Measurements from ENCODE around the gene FAM98C. TPM values are rescaled to one million over a fixed set of nuclear protein-coding genes. Genes with fewer than 3 reads are reported as not detected.
A peak's percentile ranks its signal among the peaks of the same experiment; 100 is the strongest.
"Not testable (repeated sequence)": the region's sequence is repeated elsewhere in the genome, so short reads cannot be mapped to it uniquely, and the experiment has no call there.

FAM98C gene
- polyA plus RNA-seq (2014; cell fraction: cytosol; rRNA removed) = 7.1 and 13.8 TPM in 2 replicates
- 27.4 and 41.2 TPM in 2 replicates for polyA plus RNA-seq (2014; cell fraction: nucleus; rRNA removed)

- DNase-seq (ENCODE audit: low spot score) = peak; percentile 95
Observed at GRCh38 chr19:38402967-38403674, at the start of gene FAM98C. Gene FAM98C, plus strand, starts transcription at chr19:38403093. Its CDS starts 61 bp downstream, at chr19:38403154.

DNA sequence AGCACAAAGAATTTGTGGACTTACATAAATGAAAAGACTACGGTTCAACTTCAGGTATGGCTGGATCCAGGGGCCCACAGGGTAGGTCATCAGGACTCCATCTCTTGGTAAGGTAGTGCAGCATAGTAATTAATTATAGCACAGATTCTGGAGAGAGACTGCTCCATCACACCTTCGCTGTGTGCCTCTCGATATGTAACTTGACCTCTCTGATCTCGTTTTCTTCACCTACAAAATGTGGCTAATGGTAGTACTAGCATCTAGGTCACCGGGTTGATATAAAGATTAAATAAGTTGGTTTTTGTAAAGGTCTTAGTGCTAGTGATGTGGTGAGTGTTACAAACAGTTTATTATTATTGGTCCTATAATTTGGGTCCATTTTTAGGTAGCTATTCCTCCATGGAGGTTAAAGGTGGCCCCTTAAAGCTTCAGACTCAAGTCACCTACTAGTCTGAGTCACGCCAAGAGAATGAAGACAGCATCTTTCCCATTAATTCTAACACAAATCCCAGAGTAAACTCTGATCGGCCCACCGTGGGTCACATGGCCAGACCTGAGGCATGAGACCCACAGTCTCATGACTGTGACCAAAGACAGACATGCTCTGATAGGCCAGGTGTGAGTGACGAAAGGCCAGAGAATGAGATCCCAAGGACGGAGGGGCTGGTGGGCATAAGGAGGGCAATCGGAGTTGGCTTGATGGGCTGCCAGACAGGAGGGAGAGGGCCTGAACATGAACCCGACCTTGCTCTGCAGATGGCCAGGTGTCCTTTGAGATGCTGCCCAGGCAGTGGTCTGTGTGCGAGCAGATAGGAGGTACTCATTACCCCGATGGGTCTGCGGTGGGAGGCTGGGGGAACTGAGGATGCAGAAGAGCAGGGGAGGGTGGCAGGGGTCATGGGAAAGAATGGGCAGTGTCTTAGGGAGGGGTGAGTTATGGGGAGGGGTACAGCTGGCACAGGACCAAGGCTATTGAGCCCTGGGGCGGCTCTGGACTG is 46.9 kb upstream of the FAM98C start:
- DNase-seq (ENCODE audit: low spot score) = no peak

GRCh38 chr19:38358071-38358470 is 44.8 kb upstream of the FAM98C start:
- DNase-seq (ENCODE audit: low spot score) = no peak

DNA sequence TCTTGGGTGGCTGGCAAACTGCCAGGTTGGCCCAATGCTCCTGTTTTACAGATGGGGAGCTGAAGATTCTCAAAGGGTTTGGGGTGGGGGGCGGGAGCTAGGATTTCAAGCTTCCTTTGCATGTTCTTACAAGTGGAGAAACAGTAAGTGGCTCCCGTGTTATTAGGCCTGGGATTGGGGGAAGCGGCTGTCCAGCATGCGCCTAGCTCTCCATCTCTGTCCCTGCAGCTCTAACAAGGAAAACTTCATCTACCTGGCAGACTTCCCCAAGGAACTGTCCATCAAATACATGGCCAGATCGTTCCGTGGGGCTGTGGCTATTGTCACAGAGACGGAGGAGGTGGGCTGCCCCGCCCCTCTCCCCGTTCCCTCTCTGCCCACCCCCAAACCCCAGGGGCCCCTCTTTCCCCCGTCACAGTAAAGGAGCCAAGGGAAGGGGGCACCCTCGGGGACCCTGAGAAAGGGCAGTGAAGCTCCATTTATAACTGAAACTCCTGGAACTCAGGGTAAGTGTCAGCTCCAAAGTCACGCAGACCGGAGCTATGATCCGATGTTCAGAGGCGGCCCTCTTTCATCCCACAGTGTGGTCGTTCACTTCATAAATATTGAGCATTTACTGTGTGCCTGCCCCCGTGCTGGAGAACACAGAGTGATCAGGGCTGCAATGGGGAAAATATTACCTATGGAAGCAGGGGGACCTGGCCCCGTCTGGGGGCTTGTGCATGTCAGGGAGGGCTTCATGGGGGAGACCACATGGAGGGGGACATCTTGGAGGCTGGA is 43.5 kb upstream of the FAM98C start:
- DNase-seq (ENCODE audit: low spot score) = no peak

- no peak for DNase-seq (ENCODE audit: low spot score)
Observed at GRCh38 chr19:38360351-38360750, 42.5 kb upstream of the FAM98C start.

DNA sequence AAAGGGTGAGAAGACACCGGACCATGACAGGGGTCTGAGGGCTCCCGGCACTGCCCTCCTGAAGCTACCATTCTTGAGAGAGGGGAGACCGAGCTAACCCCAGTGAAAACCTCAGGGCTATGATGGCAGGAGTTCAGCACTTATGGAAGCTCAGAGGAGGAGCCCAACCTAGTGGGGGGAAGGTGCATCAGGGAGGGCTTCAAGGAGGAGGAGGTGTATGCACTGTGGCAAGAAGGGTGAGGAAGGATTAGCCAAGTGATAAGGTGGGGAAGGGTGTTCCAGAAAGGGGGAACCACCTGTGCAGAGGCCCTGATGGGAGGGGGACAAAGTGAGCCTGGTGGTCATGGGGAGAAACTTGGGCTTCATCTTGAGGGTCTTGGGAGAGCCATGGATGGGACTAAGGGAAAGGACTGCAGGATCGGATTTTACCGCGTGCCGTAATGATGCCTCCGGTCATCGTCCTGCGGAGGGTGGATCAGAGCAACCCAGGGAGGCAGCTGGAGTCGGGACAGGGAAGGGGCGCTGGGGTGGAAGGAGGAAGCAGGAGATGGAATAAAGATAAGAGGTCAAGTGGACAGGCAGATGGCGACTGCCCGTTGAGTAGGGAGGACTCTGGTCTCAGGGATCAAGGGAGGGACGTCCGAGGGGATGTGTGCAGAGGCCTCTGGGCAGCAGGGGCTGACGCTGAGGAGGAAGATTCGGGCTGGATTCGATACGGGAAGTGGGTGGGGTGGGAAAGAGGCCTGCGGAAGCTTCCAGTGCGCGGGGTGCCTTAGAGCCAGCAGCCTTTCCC is 41.9 kb upstream of the FAM98C start:
- no peak for DNase-seq (ENCODE audit: low spot score)

- DNase-seq (ENCODE audit: low spot score) = peak; percentile 83
Observed at GRCh38 chr19:38361633-38362075, 41.2 kb upstream of the FAM98C start.

DNA sequence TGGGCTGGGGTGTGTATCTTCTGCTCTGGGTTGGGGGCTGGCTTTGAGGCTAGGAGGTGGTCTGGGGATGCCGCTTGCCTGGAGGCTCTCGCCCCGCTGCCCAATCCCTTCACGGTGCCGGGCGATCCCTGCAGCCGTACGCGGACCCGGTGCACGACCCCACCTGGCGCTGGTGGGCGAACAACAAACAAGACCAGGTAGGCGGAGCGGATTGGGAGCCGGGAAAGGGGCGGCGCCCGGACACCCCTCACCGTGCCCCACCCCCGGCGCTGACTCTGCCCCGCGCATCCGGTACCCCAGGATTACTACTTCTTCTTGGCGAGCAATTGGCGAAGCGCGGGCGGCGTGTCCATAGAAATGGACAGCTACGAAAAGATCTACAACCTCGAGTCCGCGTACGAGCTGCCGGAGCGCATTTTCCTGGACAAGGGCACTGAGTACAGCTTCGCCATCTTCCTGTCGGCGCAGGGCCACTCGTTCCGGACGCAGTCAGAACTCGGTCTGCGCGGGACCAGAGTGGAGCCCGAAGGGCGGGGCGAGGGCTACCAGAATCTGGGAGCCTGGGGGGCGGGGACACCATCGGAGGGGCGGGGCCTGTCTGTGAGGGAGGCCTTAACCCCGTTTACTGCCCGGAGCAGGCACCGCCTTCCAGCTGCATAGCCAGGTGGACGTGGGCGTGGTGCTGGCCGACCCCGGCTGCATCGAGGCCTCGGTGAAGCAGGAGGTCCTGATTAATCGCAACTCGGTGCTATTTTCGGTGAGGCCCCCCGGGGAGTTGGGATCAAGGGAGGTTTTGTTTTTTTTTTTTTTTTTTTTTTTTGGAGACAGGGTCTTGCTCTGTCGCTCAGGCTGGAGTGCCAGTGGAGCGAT is 40.6 kb upstream of the FAM98C start:
- peak; percentile 59 for DNase-seq (ENCODE audit: low spot score)

DNA sequence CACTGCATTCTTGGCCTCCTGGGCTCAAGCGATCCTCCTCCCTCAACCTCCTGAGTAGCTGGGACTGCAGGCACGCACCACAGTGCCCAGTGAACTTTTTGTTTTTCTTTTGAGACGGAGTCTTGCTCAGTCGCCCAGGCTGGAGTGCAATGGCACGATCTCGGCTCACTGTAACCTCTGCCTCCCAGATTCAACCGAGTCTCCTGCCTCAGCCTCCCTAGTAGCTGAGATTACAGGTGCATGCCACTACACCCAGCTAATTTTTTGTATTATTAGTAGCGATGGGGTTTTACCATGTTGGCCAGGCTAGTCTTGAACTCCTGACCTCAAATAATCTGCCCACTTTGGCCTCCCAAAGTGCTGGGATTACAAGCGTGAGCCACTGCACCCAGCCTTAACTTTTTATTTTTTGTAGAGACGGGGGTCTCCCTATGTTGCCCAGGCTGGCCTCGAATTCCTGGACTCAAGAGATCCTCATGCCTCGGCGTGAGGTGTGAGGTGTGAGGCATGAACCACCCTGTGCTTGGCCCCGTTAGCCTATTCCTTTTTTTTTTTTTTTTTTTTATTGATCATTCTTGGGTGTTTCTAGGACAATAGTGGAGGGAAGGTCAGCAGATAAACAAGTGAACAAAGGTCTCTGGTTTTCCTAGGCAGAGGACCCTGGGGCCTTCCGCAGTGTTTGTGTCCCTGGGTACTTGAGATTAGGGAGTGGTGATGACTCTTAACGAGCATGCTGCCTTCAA is 39.8 kb upstream of the FAM98C start:
- DNase-seq (ENCODE audit: low spot score) = not testable (repeated sequence)

DNA sequence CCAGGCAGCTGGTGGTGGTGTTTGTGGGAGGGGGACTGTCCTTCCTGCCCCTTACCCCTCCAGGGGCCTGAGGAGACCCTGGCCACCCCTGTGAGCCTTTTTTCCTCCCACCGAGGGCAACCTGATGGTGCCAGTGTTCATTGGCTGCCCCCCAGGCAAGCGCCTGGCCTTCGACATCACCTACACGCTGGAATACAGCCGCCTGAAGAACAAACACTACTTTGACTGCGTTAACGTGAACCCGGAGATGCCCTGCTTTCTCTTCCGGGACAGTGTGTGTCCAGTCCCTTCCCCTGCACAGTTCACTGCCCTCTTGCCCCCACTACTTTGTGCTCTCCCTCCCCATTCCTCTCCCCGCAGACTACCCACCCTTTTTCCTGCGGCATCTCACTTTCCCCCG is 35.9 kb upstream of the FAM98C start:
- no peak for DNase-seq (ENCODE audit: low spot score)

GRCh38 chr19:38369584-38369983 is 33.3 kb upstream of the FAM98C start:
- no peak for DNase-seq (ENCODE audit: low spot score)

DNA sequence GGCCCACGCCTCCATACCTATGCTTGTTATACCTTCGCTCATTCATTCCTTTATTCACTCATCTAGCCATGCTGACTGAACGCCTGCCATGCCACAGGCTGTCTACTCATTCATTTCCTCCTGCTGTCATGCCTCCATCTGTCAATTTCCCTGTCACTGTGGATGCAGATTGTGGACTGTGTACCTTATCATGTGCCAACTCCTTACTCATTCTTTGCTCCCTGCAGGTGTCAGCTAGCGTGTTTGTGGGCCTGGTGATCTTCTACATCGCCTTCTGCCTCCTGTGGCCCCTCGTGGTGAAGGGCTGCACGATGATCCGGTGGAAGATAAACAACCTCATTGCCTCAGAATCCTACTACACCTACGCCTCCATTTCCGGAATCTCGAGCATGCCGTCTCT is 32.6 kb upstream of the FAM98C start:
- DNase-seq (ENCODE audit: low spot score) = no peak

- no peak for DNase-seq (ENCODE audit: low spot score)
Observed at GRCh38 chr19:38371081-38371480, 31.8 kb upstream of the FAM98C start.

GRCh38 chr19:38373907-38374331 is 29.0 kb upstream of the FAM98C start:
- DNase-seq (ENCODE audit: low spot score) = no peak

DNA sequence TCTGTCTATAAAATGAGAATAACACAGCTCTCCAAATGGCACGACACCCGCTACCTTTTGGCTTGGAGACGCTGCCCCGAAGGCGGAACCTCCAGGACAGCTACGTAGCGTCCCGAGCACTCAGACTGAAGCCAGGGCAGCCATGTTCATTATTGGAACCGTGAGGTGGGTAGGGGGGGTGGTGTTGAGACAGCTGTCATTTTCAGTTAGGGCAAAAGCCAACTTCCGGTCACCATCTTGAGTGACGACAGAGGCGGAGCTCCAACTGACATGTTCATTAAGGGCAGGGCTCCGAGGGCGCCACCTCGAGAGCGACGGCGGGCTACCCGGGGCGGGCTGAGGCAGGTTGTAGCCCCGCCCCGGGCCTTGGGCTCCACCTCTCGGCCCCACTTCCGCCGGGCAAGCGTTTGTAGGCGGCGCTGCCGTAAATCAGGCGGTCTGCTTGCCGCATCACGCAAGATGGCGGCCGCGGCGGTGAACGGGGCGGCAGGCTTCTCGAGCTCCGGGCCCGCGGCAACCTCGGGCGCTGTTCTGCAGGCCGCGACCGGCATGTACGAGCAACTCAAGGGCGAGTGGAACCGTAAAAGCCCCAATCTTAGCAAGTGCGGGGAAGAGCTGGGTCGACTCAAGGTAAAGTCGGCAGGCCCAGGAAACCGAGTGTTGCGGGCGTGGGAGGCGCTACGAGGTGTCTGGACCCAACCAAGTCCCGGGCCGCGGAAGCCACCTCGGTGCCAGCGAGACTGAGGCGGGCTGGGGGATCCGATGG is 28.4 kb upstream of the FAM98C start, which contains the start of gene PSMD8:
Gene PSMD8 (plus strand): TSS at position 240 of the 766 bp plus-strand sequence. CDS start 31 bp downstream, at position 271.
- DNase-seq (ENCODE audit: low spot score) = peak; percentile 98

DNA sequence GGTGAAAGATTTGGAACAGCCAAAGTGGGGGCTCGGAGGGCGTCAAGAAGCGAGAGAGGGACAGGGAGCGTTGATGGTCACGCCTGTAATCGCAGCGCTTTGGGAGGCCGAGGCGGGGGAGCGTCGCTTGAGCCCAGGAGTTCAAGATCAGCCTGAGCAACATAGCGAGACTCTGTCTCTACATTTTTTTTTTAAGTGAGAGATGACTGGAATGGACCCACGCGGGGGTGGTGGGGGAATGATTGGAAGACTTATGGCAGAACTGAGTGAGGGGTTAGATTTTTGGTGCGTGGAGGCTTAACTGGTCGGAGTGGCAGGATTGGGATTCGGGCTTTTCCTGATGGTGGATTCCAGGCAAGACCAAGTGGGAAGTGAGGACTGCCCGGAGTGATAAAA is 27.8 kb upstream of the FAM98C start:
- DNase-seq (ENCODE audit: low spot score) = no peak

GRCh38 chr19:38375748-38376147 is 27.1 kb upstream of the FAM98C start:
- no peak for DNase-seq (ENCODE audit: low spot score)

GRCh38 chr19:38376576-38376975 is 26.3 kb upstream of the FAM98C start:
- no peak for DNase-seq (ENCODE audit: low spot score)
